Loucy (cell line): ENCODE measurements around the gene PDGFA.

Experiments
- EZH2phosphoT487 ChIP-seq: fragments of 200-600 bp; IDR thresholded peaks from 2 replicates; pipeline ENCODE4 v1.6.1; 2018; ENCODE audit warnings: antibody characterized with exemption, mild to moderate bottlenecking, moderate library complexity, borderline replicate concordance
- TF ChIP-seq, protein P1 (sequence below): fragments of 200-600 bp; sonication (generic); conservative IDR thresholded peaks from 2 replicates; pipeline ENCODE4 v1.5.1; 2014; ENCODE audit warnings: mild to moderate bottlenecking, antibody characterized with exemption, low read length

GRCh38 chr7:496528-497295 lies 22.9 kb downstream of the PDGFA start:
- TF ChIP-seq, protein P1, sequence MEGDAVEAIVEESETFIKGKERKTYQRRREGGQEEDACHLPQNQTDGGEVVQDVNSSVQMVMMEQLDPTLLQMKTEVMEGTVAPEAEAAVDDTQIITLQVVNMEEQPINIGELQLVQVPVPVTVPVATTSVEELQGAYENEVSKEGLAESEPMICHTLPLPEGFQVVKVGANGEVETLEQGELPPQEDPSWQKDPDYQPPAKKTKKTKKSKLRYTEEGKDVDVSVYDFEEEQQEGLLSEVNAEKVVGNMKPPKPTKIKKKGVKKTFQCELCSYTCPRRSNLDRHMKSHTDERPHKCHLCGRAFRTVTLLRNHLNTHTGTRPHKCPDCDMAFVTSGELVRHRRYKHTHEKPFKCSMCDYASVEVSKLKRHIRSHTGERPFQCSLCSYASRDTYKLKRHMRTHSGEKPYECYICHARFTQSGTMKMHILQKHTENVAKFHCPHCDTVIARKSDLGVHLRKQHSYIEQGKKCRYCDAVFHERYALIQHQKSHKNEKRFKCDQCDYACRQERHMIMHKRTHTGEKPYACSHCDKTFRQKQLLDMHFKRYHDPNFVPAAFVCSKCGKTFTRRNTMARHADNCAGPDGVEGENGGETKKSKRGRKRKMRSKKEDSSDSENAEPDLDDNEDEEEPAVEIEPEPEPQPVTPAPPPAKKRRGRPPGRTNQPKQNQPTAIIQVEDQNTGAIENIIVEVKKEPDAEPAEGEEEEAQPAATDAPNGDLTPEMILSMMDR, result no peak
- TF ChIP-seq EZH2phosphoT487, result no peak
